ENCODE measurements around the gene PEX3.
"Not testable (repeated sequence)": the region's sequence is repeated elsewhere in the genome, so short reads cannot be mapped to it uniquely, and the experiment has no call there.

The PEX3 gene, protein sequence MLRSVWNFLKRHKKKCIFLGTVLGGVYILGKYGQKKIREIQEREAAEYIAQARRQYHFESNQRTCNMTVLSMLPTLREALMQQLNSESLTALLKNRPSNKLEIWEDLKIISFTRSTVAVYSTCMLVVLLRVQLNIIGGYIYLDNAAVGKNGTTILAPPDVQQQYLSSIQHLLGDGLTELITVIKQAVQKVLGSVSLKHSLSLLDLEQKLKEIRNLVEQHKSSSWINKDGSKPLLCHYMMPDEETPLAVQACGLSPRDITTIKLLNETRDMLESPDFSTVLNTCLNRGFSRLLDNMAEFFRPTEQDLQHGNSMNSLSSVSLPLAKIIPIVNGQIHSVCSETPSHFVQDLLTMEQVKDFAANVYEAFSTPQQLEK

DNA sequence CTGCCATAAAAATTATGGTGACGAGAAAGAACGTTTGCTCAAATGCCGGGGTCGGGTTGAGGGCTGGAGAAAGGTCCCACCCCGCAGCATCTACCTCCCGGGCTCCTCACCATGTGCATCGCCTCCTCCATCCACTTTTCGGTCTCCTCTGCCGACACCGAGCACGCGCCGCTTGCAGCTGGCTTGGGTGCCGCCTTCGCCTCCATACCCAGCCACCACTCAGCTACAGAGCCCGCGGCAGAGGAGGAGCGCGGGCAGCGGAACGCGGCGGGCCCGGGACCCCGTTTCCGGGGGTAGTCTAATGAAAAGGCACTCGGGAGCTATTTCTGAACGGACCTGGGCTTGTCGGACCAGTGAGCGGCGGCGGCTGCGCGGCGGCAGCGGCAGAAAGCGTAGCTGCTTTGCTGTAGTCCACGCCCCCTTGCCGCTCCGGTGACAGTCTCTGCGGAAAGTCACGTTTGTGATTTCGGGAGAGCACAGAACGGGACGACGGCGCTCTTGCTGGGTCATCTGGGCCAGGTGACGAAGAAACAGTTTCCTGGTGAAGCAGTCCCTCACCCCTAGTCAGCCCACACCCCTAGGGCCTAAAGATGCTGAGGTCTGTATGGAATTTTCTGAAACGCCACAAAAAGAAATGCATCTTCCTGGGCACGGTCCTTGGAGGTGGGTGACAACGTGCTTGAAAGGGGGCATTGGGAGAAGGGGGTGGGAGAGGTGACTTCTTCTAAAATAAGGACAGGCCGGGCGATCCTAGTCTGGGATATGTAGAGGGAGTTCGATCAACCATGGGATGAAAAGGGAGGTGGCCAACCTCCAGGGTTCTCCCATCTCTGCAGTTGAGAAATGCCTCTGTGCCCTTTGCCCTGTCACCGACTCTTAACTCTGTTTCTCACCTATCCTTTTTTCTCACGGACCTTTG is at the start of gene PEX3, which contains the start of gene ADAT2:
Gene PEX3 (plus strand): TSS at position 353 of the 919 bp plus-strand sequence. CDS start 238 bp downstream, at position 591.
Gene ADAT2 (minus strand): TSS at position 243 of the 919 bp plus-strand sequence. CDS start 37 bp downstream, at position 206.
- DNase-seq = peak; percentile 65

DNA sequence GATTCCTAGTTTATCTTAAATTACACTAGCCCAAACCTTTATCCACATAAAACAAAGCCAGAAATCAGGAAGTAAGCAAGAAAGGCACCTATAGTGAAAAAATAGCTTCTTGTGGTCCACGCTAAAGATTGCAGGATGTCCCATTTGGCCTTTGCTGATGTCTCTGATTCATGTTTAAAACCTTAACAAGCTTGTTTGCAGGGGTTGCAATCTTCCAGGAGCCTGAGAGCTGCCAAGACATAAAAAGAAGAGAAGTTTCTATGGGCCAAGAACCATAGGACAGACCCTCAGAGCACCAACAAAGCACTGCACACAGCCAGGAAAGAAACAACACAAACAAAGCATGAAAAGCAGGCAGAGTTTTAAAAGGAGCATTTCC is 49.5 kb upstream of the PEX3 start:
- no peak for DNase-seq

DNA sequence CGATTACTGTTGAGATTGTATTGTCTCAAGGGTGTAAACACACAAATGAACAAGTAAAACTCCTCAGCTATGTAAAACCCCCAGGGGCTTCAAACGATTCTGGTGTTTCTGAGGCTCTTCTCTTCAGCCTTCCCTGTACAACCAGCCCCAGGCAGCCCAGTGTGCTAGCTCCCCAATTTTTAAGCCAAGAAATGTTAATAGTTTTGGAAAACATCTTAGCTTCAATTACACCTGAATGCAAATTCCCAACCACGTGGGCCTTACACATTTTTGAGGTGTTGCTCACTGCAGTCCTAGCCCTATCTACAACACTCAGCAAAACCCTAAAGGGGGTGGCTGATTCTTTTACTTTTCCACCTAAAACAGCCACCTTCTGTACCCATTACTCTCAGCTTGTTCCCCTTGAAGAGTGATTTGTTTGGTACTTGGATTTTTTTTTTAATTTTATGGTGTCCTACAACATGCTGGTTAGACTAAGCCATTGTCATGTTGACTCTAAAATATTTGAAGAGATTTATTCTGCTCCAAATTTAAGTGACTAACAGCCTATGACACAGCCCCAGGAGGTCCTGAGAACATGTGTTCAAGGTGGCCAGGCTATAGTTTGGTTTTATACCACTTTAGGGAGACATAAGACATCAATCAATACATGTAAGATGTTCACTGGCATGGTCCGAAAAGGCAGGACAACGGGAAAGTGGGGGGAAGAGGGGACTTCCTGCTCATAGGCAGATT is 48.8 kb upstream of the PEX3 start:
- DNase-seq = no peak

DNA sequence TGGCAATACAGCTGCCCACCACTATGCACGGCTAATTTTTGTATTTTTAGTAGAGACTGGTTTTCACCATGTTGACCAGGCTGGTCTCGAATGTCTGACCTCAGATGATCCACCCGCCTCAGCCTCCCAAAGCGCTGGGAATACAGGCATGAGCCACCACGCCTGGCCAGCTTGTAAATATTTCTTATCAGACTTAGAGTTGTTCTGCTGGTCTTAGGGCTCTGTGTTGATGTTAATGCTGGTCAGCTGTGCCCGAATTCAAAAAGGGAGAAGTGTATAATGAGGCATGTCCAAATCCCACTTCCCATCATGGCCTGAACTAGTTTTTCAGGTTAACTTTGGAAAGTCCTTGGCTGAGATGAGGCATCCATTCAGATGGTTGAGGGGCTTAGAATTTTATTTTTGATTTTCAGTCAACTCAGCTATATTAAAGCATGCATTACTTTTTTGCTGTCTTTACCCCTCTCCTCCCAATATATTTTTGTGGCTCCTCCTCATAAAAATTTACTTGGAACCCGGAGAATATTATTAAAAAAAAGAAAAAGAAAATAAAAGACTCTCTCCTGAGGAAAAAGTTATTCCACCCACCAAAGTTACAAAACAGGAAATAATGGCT is 47.8 kb upstream of the PEX3 start:
- no peak for DNase-seq

DNA sequence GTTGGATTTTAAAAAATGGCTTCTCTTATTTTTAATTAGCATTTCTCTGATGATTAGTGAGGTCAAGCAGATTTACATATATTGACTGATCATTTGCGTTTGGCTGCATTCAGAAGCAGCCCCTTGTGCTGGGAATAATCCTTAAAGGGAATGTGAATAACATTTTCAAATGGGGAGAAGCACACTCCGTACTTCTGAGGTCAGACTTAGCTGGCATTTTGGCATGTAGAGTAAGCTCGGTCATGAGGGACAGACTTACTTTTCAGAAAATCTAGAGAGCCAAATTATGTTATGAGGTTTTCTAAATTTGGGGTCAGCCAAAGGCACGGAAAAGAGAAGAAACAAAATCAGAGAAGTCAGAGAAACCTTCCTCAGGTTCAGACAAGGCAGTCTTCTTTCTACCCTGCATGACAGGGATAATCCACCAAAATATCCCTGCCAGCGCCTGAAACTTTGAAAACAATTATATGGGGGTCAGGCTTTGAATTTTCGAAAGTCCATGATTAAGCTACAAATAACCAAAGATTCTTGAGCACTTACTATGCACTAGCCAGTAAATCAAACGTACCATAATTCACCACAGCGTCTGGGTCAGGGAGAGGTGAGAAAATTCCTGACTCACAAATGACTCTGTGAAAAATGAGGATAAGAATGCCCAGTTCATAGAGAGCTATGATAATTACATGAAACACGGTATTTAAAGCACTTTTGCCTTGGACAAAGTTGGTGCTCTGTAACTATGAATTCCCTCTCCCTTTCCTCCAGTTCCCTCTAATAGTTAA is 45.0 kb upstream of the PEX3 start:
- no peak for DNase-seq

DNA sequence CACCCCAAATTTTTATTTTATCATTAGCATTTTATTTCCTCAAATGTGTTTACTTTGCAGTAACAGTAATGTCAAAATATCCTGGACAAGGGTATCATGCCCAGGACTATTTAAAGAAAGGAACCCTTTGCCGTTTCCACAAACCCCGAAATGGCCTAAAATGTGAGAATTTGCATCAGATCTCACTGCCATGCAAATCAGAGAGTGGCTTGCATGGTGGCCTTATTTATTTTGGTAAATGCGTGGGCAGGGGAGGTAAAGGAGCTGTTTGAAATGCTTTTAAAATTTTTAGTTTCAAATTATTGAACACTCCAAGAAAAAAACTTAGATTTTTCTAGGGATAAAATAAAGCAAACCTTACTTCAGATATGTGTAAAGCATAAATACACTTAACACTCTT is 43.9 kb upstream of the PEX3 start:
- DNase-seq = no peak

DNA sequence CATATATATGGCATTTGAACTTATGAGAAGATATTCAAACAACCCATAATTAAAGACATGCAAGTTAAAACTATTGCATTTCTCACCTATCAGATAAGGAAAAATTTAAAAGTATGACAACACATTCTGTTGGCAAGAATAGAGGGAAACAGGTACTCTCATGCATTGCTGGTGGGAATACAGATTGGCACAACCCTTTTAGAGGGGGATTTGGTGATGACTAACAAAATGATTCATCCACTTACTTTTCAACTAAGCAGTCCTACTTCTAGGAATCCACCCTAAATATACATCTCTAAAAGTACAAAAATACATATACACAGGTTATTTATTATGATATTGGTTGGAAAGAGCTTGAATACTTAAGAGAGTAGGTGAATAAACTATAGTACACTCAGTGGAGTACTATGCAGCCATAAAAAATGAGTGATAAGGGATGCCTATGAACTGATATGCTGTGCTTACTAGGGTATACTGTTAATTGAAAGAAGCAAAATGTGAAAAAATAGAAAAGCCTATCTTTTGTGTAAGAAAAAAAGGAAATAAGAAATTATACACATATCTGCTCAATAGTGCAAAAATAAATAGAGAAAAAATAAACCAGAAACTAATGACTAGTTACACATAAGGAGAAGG is 42.3 kb upstream of the PEX3 start:
- DNase-seq = no peak

DNA sequence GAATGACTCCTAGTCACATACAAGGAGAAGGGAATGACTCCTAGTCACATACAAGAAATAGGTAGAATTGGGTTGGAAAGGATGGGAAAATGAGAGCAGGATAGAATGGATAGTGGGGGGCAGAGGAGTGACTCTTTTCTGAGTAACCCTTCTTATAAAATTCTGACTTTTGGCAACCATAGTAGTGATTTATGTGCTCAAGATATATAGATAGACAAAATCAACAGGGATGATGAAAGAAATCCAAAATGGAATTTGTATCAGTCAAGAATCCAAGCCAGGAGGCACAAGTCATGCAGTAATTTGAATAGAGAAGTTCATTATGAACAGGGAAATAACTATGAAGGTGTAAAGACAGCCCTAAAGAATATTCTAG is 41.8 kb upstream of the PEX3 start:
- no peak for DNase-seq

DNA sequence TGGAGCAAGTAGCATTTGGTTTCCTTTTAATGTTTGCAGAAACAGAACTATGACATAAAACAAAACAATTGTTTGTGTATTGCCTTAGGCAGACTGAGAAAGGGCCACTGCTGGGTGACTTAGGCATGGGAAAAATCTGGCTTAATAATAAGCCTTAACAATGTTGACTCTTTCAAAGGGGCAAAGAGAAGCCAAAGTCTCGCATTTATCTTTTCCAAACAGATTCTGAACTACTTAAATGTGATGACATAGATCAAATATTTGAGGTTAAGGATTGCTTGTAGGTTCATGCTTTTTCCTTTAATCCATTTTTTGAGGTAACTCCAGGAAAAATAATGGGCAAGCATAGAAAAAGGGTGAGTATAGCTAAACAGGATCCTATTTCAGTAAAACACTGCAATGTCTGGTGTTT is 39.7 kb upstream of the PEX3 start:
- no peak for DNase-seq

DNA sequence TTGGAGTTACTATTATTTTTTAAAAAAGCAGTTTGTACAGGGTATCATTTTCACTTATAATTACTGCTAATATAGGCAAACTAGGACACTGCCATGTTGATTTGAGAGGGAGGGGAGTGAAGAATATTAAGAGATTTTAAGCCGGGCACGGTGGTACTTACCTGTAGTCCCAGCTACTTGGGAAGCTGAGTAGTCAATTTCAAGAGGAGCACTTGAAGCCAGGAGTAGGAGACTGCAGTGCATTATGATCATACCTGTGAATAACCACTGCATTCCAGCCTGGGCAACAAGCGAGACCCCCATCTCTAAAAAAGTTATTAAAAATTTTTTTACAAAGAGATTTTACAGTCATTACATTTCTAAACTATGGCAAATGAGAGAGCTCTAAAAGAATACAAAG is 35.8 kb upstream of the PEX3 start:
- DNase-seq = no peak

DNA sequence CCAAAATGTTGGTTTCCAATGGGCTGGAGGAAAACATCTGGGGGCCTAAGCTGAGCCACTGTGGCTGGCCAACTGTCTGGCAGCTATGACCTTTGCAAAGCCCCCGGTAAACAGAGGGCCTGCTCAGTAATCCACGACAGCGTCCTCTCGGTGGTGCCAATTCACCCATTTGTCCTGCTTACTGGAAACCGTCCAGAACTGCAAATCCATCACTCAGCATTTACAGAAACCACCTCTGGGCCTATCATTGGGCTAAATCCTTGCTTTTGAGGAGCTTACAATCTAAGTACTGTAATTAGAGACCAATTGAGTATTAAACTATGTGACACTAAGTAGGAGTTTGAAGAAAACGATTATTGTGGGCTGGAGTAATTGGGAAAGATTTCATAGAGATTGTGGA is 31.1 kb upstream of the PEX3 start:
- DNase-seq = no peak

DNA sequence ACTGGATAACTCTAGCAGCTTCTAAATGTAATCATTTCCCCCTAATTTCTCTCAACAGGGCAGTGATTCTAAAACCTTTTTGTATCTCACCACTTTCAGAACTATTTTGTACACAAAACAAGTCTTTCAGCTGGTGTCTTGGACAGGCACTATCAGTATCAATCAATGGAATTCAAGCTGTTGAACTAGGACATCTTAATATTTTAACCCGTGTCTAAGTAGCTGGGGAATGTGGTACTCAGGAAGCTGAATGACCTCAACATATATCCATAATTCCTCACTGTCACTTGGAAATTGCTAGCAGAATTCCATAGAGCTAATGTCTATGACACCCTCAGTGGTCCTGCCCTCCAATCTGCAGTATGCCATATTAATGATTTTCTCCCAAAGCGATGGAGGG is 24.6 kb upstream of the PEX3 start:
- DNase-seq = no peak

DNA sequence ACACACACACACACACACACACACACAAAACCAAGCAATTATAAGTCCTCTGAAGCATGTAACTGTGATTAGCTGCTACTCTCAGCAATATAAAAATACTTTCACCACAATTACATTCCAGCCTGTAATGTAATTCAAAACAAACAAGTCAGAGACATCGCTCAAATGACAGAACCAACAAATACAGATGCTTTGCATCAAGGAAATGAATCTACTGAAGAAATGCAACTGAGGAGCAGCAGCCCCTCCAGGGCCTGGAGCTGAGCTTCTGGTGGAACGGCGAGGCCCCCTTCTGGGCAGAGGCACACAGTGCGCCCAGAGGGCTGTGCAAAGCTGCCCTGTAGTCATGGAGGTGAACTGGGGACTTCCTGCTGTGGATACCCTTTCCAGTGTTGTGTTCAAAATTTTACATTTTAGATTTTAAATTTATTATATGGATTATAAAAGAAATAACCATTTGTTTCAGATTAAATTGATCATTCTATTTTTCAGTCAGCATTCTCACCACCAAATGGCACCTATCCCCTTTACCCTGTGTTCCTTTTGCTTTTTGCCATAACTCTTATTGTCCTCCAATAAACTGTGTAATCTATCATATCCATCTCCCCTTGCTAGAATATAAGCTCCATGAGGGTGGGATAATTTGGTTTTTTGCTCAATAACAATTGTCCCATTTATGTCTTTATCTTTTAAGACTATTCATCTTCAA is 23.3 kb upstream of the PEX3 start:
- no peak for DNase-seq

DNA sequence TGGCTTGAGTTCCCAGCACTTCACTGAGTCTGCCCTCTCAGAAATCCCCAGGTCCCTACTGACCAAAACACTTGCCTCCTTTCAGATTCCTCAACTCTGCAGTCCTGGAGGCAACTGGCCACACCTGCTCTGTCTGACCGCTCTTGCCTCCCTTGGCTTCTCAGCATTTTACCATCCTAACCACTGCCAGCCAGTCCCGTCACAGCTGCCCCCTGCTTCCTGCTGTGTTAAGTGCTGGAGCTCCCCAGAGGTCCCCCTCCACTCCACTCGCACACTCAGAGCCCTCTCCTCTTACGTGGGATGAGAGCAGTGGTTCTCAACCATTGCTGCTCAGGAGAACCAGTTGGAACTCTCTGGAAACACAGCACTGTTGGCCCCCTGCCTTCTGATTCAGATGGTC is 20.6 kb upstream of the PEX3 start:
- DNase-seq = no peak

DNA sequence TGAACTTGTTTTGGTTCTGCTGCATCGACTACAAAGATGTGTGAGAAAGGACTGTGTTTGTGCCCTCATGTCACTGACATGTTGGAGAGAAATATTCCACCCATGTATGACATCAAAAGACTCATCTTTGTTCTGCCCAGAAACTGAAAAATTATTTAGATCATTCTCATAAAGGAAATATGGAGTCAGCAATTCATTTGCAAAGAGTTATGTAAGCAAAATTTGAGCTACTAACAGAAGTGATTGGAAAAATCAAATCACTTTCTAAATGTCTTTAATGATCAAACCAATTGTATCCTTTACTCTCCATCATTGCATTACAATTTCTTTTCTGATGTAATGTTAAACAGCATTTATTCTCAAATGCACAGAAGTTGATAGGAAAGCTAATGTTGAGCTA is 19.4 kb upstream of the PEX3 start:
- no peak for DNase-seq

DNA sequence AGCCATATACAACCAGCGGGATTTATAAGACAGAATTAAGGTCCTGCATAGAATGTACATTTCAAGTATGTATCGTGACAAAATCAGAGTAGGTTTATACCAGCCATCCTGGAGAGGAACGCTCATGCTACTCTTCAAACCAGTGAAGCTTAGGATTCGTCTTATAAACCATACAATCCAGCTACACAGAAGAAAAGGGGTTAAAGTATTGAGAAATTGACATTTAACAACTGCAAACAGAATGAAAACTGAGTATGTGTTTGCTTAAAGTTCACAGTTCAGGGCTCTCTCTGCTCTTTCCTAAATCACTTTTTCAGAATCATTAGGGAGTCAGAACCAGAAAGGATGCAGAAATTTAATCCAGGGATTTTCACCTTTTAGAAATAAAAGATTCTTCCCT is 18.0 kb upstream of the PEX3 start:
- no peak for DNase-seq

DNA sequence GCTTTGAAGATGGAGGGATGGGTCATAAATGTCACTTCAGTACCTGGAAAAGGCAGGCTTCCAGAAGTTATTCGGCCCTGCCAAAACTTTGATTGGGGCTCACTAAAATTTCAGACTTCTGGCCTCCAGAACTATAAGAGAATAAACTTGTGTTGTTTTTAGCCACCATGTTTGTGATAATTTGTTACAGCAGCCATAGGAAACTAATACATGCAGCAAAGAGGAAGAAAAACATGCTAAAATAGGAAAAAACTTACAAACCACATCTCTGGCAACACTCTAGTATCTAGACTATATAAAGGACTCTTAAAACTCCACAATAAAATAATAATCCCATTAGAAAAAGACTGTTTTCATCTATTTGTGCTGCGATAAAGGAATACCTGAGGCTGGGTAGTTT is 9.6 kb upstream of the PEX3 start:
- no peak for DNase-seq

DNA sequence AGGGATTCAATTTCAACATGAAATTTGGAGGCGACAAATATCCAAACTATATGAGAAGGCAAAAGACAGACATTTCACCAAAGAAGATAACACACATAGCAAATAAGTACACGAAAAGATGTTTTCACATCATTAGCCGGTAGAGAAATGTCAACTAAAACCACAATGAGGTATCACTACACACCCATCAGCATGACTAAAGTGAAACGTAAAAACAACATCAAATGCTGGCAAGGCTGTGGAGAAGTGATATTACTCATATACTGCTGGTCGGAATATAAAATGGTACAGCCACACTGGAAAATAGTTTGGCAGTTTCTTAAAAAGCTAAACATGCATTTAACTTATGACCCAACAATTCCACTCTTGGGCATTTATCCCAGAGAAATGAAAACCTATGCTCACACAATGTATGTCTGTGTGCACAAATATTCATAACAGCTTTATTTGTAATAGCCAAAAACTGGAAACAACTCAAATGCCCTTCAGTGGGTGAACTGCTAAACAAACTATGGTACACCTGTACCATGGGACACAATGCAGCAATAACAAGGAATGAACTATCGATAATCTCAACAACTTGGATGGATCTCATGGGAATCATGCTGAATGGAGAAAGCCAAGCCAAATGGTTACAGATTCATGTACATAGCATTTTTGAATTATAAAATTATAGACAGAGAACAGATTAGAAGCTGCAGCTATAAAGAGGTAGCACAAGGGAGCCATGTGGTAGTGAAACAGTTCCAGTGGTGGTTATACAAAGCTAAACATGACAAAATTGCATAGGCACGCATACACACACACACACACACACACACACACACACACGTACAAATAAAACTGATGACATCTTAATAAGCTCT is 8.7 kb upstream of the PEX3 start:
- no peak for DNase-seq

DNA sequence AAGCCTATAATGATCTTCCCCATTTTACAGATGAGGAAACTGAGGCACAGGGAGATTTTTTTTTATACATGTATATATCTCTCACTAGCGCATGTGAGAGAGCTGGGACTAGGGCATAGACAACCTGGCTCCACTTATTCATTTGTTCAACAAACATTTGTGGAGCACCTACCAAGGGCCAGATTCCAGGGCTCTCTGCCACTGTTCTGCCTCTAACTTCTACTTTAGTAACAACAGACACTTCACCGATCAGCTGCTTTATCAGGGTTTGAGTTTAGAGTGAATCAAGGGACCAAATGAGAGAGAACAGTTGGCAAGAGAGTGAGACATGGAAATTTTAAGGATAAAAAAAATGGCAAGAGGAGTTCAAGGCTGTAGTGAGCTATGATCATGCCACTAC is 7.5 kb upstream of the PEX3 start:
- no peak for DNase-seq

DNA sequence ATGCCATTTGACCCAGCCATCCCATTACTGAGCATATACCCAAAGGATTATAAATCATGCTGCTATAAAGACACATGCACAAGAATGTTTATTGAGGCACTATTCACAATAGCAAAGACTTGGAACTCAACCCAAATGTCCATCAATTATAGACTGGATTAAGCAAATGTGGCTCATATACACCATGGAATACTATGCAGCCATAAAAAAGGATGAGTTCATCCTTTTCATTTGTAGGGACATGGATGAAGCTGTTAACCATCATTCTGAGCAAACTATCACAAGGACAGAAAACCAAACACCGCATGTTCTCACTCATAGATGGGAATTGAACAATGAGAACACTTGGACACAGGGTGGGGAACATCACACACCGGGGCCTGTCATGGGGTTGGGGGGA is 2.7 kb upstream of the PEX3 start:
- DNase-seq = not testable (repeated sequence)
